NB4 (cell line): ENCODE data around the gene TMEM164.
A peak's percentile ranks its signal among the peaks of the same experiment; 100 is the strongest.

Experiments used
- DNase-seq: peaks from one replicate; pipeline ENCODE4 v3.0.0; 2010; ENCODE audit warnings: low read depth
- H3K4me3 ChIP-seq: one replicate; pipeline ENCODE4 v1.5.1; 2011; ENCODE audit warnings: mild to moderate bottlenecking, low read depth, low read length, moderate library complexity
- CTCF ChIP-seq: IDR thresholded peaks from one replicate; pipeline ENCODE4 v1.5.1; 2012; ENCODE audit warnings: low read depth, low read length
- MAX ChIP-seq: IDR thresholded peaks from 2 replicates; pipeline ENCODE4 v1.6.1; 2011; ENCODE audit warnings: low read depth, low read length
- MYC ChIP-seq: IDR thresholded peaks from 2 replicates; pipeline ENCODE4 v1.6.1; 2011; ENCODE audit warnings: low read depth, low read length
- POLR2A ChIP-seq: IDR thresholded peaks from 2 replicates; pipeline ENCODE4 v1.6.1; 2011; ENCODE audit warnings: mild to moderate bottlenecking; ENCODE audit not compliant: insufficient read length; ENCODE audit errors: extremely low read depth

TMEM164 gene

GRCh38 chrX:110173192-110174175 lies 170.6 kb downstream of the TMEM164 start:
- H3K4me3 ChIP-seq = no peak overlapping the region

GRCh38 chrX:110175146-110175545 lies 172.2 kb downstream of the TMEM164 start:
- peak; percentile 85 for DNase-seq
- no peak overlapping the region for H3K4me3 ChIP-seq
- no peak for TF ChIP-seq MYC
- TF ChIP-seq POLR2A = no peak
- no peak for TF ChIP-seq MAX
- no peak for TF ChIP-seq CTCF

More at GRCh38 chrX:110173192-110174175, 170.6 kb downstream of the TMEM164 start:
- no peak for DNase-seq
- TF ChIP-seq MAX (no peak), MYC (no peak), CTCF (no peak), POLR2A (no peak)

GRCh38 chrX:110175696-110176095 lies 172.8 kb downstream of the TMEM164 start:
- no peak for DNase-seq
- TF ChIP-seq MAX = no peak
- no peak for TF ChIP-seq POLR2A
- no peak for TF ChIP-seq MYC
- no peak overlapping the region for H3K4me3 ChIP-seq

- no peak overlapping the region for H3K4me3 ChIP-seq
- DNase-seq = no peak
- no peak for TF ChIP-seq MYC
- TF ChIP-seq MAX = no peak
- no peak for TF ChIP-seq POLR2A
- no peak for TF ChIP-seq CTCF
These were observed 175.4 kb downstream of the TMEM164 start for GRCh38 chrX:110178179-110178865.

GRCh38 chrX:110180176-110180927 lies 177.4 kb downstream of the TMEM164 start:
- H3K4me3 ChIP-seq = no peak overlapping the region
- no peak for TF ChIP-seq MYC
- TF ChIP-seq MAX = no peak
- no peak for TF ChIP-seq POLR2A
- no peak for TF ChIP-seq CTCF
- DNase-seq = no peak
